Liver (tissue), 3 donors: Measurements from ENCODE around the gene IMMT.

Experiments
- JUND ChIP-seq, 2 donors: IDR thresholded peaks; 2 replicates each; pipeline ENCODE4 v1.6.1; 2016; ENCODE audit warnings: antibody characterized with exemption in 2 of 2
- RXRA ChIP-seq, 2 donors: IDR thresholded peaks; 2 replicates each; pipeline ENCODE4 v1.6.1; 2017 to 2018; ENCODE audit warnings: antibody characterized with exemption in 2 of 2, mild to moderate bottlenecking in 1 of 2
- TF ChIP-seq, protein P1 (sequence below): fragments of 150-350 bp; IDR thresholded peaks from 2 replicates; pipeline ENCODE4 v1.5.1; 2017; ENCODE audit warnings: improper control_type of control experiment, low read depth, low read length; ENCODE audit not compliant: missing input control
- TF ChIP-seq, protein P2 (sequence below): IDR thresholded peaks from 2 replicates; pipeline ENCODE4 v1.6.1; 2016; ENCODE audit warnings: antibody characterized with exemption
- TF ChIP-seq, protein P3 (sequence below): IDR thresholded peaks from 2 replicates; pipeline ENCODE4 v1.6.1; 2016; ENCODE audit warnings: antibody characterized with exemption
- TF ChIP-seq, protein P4 (sequence below): IDR thresholded peaks from 2 replicates; pipeline ENCODE4 v1.6.1; 2016; ENCODE audit warnings: antibody characterized with exemption
- donor health status: healthy.
- donor health status: healthy.

DNA sequence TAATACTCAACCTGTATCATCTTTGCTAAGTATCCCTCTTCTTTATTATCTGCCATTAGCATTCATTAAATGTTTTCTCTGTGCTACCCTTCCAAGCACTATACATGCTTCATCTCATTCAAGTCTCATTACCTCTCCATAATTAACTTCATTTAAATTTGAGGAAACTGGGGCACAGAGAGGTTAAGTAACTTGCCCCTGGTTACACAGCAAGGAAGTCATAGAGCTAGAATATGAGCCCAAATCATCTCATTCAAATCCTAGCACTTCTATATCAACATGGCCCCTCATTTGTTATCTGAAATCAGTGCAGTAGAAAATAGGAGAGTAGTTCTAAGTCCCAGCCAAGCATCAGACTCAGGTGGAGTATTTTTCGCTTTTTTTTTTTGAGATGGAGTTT, 8.4 kb upstream of the IMMT start:
- TF ChIP-seq, protein P1, sequence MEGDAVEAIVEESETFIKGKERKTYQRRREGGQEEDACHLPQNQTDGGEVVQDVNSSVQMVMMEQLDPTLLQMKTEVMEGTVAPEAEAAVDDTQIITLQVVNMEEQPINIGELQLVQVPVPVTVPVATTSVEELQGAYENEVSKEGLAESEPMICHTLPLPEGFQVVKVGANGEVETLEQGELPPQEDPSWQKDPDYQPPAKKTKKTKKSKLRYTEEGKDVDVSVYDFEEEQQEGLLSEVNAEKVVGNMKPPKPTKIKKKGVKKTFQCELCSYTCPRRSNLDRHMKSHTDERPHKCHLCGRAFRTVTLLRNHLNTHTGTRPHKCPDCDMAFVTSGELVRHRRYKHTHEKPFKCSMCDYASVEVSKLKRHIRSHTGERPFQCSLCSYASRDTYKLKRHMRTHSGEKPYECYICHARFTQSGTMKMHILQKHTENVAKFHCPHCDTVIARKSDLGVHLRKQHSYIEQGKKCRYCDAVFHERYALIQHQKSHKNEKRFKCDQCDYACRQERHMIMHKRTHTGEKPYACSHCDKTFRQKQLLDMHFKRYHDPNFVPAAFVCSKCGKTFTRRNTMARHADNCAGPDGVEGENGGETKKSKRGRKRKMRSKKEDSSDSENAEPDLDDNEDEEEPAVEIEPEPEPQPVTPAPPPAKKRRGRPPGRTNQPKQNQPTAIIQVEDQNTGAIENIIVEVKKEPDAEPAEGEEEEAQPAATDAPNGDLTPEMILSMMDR, result no peak
- TF ChIP-seq, protein P2, sequence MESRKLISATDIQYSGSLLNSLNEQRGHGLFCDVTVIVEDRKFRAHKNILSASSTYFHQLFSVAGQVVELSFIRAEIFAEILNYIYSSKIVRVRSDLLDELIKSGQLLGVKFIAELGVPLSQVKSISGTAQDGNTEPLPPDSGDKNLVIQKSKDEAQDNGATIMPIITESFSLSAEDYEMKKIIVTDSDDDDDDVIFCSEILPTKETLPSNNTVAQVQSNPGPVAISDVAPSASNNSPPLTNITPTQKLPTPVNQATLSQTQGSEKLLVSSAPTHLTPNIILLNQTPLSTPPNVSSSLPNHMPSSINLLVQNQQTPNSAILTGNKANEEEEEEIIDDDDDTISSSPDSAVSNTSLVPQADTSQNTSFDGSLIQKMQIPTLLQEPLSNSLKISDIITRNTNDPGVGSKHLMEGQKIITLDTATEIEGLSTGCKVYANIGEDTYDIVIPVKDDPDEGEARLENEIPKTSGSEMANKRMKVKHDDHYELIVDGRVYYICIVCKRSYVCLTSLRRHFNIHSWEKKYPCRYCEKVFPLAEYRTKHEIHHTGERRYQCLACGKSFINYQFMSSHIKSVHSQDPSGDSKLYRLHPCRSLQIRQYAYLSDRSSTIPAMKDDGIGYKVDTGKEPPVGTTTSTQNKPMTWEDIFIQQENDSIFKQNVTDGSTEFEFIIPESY, result no peak
- TF ChIP-seq, protein P3, sequence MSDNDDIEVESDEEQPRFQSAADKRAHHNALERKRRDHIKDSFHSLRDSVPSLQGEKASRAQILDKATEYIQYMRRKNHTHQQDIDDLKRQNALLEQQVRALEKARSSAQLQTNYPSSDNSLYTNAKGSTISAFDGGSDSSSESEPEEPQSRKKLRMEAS, result no peak
- TF ChIP-seq, protein P4, sequence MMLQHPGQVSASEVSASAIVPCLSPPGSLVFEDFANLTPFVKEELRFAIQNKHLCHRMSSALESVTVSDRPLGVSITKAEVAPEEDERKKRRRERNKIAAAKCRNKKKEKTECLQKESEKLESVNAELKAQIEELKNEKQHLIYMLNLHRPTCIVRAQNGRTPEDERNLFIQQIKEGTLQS, result no peak
- TF ChIP-seq JUND (IDR thresholded peaks at IDR 0.05) (no peak), RXRA (IDR thresholded peaks at IDR 0.05) (no peak)
